Activated CD4-positive, alpha-beta memory T cell treated with anti-CD3 and anti-CD28 coated beads, Interleukin-2, amount 10 ng/mL, durations not matched to agents 7 days and 5 days (primary cell): ENCODE results near the gene RTKN2. TPM values are rescaled to one million over a fixed set of nuclear protein-coding genes. Genes with fewer than 3 reads are reported as not detected.

Source experiments
- total RNA-seq, 2 experiments: library from RNA; stranded (reverse); gene quantifications; one replicate each; pipeline ENCODE4 v1.2.3, GENCODE V29; 2021

Gene RTKN2
- total RNA-seq, 2 experiments from 2014 or later, result 6.6 to 6.9 TPM

Other genes starting within 250 kb of the RTKN2 start
- gene ZNF365, start 105.5 kb upstream of the RTKN2 start, total RNA-seq, result under 1 TPM; 0.23 to 0.35 TPM